Measurements from ENCODE around the gene CHRNA9. TPM values are rescaled to one million over a fixed set of nuclear protein-coding genes. Genes with fewer than 3 reads are reported as not detected.
"Not testable (repeated sequence)": the region's sequence is repeated elsewhere in the genome, so short reads cannot be mapped to it uniquely, and the experiment has no call there.

The CHRNA9 gene
- total RNA-seq, 1 donor from 2014 or later: not detected

GRCh38 chr4:40389986-40390385, 54.9 kb downstream of the CHRNA9 start:
- no peak for TF ChIP-seq CTCF (IDR thresholded peaks at IDR 0.05)
- ATAC-seq: no peak
- Histone ChIP-seq H3K27me3 (no peaks in the 10 kb centered on the region), H3K36me3 (no peaks in the 10 kb centered on the region), H3K4me3 (no peak overlapping the region), H3K4me1 (peaks cover 2% of the 10 kb centered on the region), H3K9me3 (no peaks in the 10 kb centered on the region), H3K27ac (no peak overlapping the region)
- intact Hi-C loops (cut with DNase I): no loop called here
- no peak for DNase-seq

GRCh38 chr4:40392241-40392640, 57.1 kb downstream of the CHRNA9 start:
- DNase-seq; intact Hi-C loops (cut with DNase I); H3K9me3 ChIP-seq; H3K4me3 ChIP-seq; H3K4me1 ChIP-seq; H3K36me3 ChIP-seq; H3K27me3 ChIP-seq: not testable (repeated sequence)
- ATAC-seq: peak; percentile 11
- peak overlapping the region; percentile 30 for H3K27ac ChIP-seq

- intact Hi-C loops (cut with DNase I): no loop called here
- no peaks in the 10 kb centered on the region for H3K27me3 ChIP-seq
- H3K36me3 ChIP-seq: no peaks in the 10 kb centered on the region
- H3K27ac ChIP-seq: no peak overlapping the region
- no peak for TF ChIP-seq CTCF (IDR thresholded peaks at IDR 0.05)
- ATAC-seq (no peak), DNase-seq (no peak)
- peaks cover 7% of the 10 kb centered on the region for H3K4me1 ChIP-seq
- H3K9me3 ChIP-seq: no peaks in the 10 kb centered on the region
- H3K4me3 ChIP-seq: no peak overlapping the region
Observed at GRCh38 chr4:40394236-40394635, 59.1 kb downstream of the CHRNA9 start.

GRCh38 chr4:40395166-40395900, 60.2 kb downstream of the CHRNA9 start:
- DNase-seq (no peak), ATAC-seq (no peak)
- H3K9me3 ChIP-seq: no peaks in the 10 kb centered on the region
- intact Hi-C loops (cut with DNase I): no loop called here
- no peak overlapping the region for H3K4me3 ChIP-seq
- no peak for TF ChIP-seq CTCF (IDR thresholded peaks at IDR 0.05)
- H3K27ac ChIP-seq: peak overlapping the region; percentile 6
- H3K27me3 ChIP-seq: no peaks in the 10 kb centered on the region
- peaks cover 7% of the 10 kb centered on the region for H3K4me1 ChIP-seq
- H3K36me3 ChIP-seq: no peaks in the 10 kb centered on the region

- H3K4me1 ChIP-seq: peaks cover 7% of the 10 kb centered on the region
- H3K27me3 ChIP-seq: no peaks in the 10 kb centered on the region
- H3K4me3 ChIP-seq: no peak overlapping the region
- intact Hi-C loops (cut with DNase I): no loop called here
- H3K9me3 ChIP-seq: no peaks in the 10 kb centered on the region
- no peak for TF ChIP-seq CTCF (IDR thresholded peaks at IDR 0.05)
- H3K27ac ChIP-seq: peak overlapping the region; percentile 28
- peak; percentile 79 for DNase-seq
- ATAC-seq: peak; percentile 92
- H3K36me3 ChIP-seq: no peaks in the 10 kb centered on the region
Observed at GRCh38 chr4:40395908-40396793, 61.0 kb downstream of the CHRNA9 start.

GRCh38 chr4:40399578-40399977, 64.4 kb downstream of the CHRNA9 start:
- Histone ChIP-seq H3K9me3 (no peaks in the 10 kb centered on the region), H3K4me3 (no peak overlapping the region), H3K27ac (no peak overlapping the region), H3K27me3 (no peaks in the 10 kb centered on the region), H3K4me1 (peaks cover 5% of the 10 kb centered on the region), H3K36me3 (no peaks in the 10 kb centered on the region)
- DNase-seq (no peak), ATAC-seq (no peak)
- TF ChIP-seq CTCF (IDR thresholded peaks at IDR 0.05): no peak
- intact Hi-C loops (cut with DNase I): no loop called here
